Sigmoid colon (tissue), 7 donors: Measurements from ENCODE around the gene ERCC3. TPM values are rescaled to one million over a fixed set of nuclear protein-coding genes. Genes with fewer than 3 reads are reported as not detected.
"Not testable (repeated sequence)": the region's sequence is repeated elsewhere in the genome, so short reads cannot be mapped to it uniquely, and the experiment has no call there.

ENCODE experiments used
- DNase-seq: peaks from one replicate; pipeline ENCODE4 v3.0.0-alpha.2; 2019
- H3K27ac ChIP-seq, 4 donors: fragments of 200-600 bp; sonication (generic); one replicate each; pipeline ENCODE4 v1.5.1; 2016 to 2019; ENCODE audit warnings: mild to moderate bottlenecking in 1 of 4
- H3K27me3 ChIP-seq, 3 donors: fragments of 200-600 bp; sonication (generic); one replicate each; pipeline ENCODE4 v1.5.1; 2019; ENCODE audit warnings: mild to moderate bottlenecking in 1 of 3
- H3K36me3 ChIP-seq, 4 donors: fragments of 200-600 bp; sonication (generic); one replicate each; pipeline ENCODE4 v1.5.1; 2016 to 2019
- H3K4me1 ChIP-seq, 4 donors: fragments of 200-600 bp; sonication (generic); one replicate each; pipeline ENCODE4 v1.5.1; 2017 to 2019
- H3K4me3 ChIP-seq, 4 donors: fragments of 200-600 bp; sonication (generic); one replicate each; pipeline ENCODE4 v1.5.1; 2017 to 2019; ENCODE audit warnings: mild to moderate bottlenecking in 2 of 4, moderate library complexity in 1 of 4
- H3K9me3 ChIP-seq, 4 donors: fragments of 200-600 bp in 3 of 4; sonication (generic) in 3 of 4; one replicate each; pipeline versions ENCODE4 v1.5.1 to v1.6.1; 2013 to 2019
- EP300 ChIP-seq, 4 donors: sonication (generic); formaldehyde crosslinking; IDR thresholded peaks; one replicate each; pipeline ENCODE4 v1.6.1; 2017; ENCODE audit warnings: antibody characterized with exemption in 4 of 4
- POLR2A ChIP-seq, 2 donors: fragments of 450-650 bp; IDR thresholded peaks; one replicate each; pipeline ENCODE4 v1.6.1; 2016; ENCODE audit warnings: antibody characterized with exemption in 2 of 2, mild to moderate bottlenecking in 2 of 2, moderate library complexity in 2 of 2
- POLR2AphosphoS5 ChIP-seq, 4 donors: sonication (generic); formaldehyde crosslinking; IDR thresholded peaks; one replicate each; pipeline ENCODE4 v1.6.1; 2017; ENCODE audit warnings: antibody characterized with exemption in 4 of 4
- WGBS, 2 donors: extraction: QIAGEN DNeasy Blood & Tissue Kit; methylation state at CpG; one replicate each; pipeline ENCODE4 v1.1.7; 2013; 5-methylcytosine and 5-hydroxymethylcytosine counted together
- intact Hi-C: fragments of 100-400 bp; cut with DNase I; formaldehyde crosslinking; loops from one replicate; pipeline ENCODE4 v1.15.1; 2023
- polyA plus RNA-seq, 3 donors: library from polyadenylated mRNA; stranded (reverse); fragments of 200-250 nt; gene quantifications; one replicate each; pipeline ENCODE4 v1.2.3, GENCODE V29; 2013
- total RNA-seq, 4 donors: library from RNA; depleted of rRNA; stranded (reverse); fragments of >200 nt; gene quantifications; one replicate each; pipeline ENCODE4 v1.1.0, GENCODE V29; 2016
- TF ChIP-seq, protein P1 (sequence below), 4 experiments: fragments of 450-650 bp in 3 of 4; fragments of 200-600 bp in 1 of 4; IDR thresholded peaks; one replicate each; pipeline ENCODE4 v1.5.1; 2016 to 2019; ENCODE audit warnings: antibody characterized with exemption in 4 of 4, mild to moderate bottlenecking in 3 of 4, moderate library complexity in 2 of 4
- donor health status: healthy with polysubstance abuse.
- donor health status: Bipolar disorder and iron deficiency.
- donor health status: healthy.

The ERCC3 gene
- total and polyA plus RNA-seq, 7 donors = 15.6 to 44.8 (median 31.7) TPM

DNA sequence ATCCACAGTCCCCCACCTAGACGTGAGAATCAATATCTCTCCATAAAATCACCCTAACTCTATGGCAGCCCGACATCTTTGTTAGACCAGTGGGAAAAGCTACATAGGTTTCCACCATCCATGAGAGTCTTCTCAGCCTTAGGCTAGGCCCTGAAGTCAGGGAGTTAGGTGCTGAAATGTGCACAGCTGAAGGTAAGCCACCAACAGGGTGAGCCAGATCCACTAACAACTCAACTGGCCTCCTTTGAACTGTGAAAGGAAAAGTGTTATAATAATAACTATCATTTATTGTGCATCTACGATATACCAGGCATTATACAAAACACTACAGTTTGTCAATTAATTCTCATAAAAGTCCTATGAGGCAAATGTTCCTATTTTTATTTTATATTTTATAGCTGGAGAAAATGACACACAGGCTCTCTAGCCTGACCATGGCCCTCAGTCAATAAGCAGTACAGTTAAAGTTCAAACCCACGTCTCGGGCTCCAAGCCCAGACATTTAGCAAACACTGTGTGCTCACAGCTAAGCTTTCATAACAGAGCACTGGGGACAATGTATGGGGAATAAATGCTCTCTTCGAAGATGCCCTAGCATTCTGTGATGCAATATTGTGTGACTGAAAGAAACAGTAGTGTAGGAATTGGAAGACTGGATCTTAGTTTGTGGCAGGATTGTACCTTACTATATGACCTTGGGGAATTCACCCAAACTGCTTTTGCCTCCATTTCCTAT lies 62.6 kb downstream of the ERCC3 start:
- no peak for DNase-seq
- Histone ChIP-seq H3K4me1 (peaks cover 0 to 12% (median 8%) of the 10 kb centered on the region in 4 donors), H3K4me3 (no peak overlapping the region), H3K27ac (no peak overlapping the region), H3K9me3 (peaks cover 0 to 5% (median 0%) of the 10 kb centered on the region in 4 donors), H3K27me3 (no peaks in the 10 kb centered on the region), H3K36me3 (no peaks in the 10 kb centered on the region)
- 39 to 73% methylated on average over 6 of the region's 6 CpGs for WGBS, 2 donors
- intact Hi-C loops = no loop called here
- TF ChIP-seq EP300 (IDR thresholded peaks at IDR 0.05) = no peak
- peak in 2 of 4 donors; percentile 27 to 32 for TF ChIP-seq POLR2AphosphoS5 (IDR thresholded peaks at IDR 0.05)

- Histone ChIP-seq H3K27ac (no peak overlapping the region), H3K9me3 (peaks cover 0 to 5% (median 0%) of the 10 kb centered on the region in 4 donors), H3K4me1 (peaks cover 0 to 17% (median 12%) of the 10 kb centered on the region in 4 donors), H3K27me3 (no peaks in the 10 kb centered on the region), H3K4me3 (no peak overlapping the region), H3K36me3 (no peaks in the 10 kb centered on the region)
- TF ChIP-seq EP300 (IDR thresholded peaks at IDR 0.05) (no peak), POLR2A (IDR thresholded peaks at IDR 0.05) (no peak), POLR2AphosphoS5 (IDR thresholded peaks at IDR 0.05) (no peak)
- TF ChIP-seq, protein P1, sequence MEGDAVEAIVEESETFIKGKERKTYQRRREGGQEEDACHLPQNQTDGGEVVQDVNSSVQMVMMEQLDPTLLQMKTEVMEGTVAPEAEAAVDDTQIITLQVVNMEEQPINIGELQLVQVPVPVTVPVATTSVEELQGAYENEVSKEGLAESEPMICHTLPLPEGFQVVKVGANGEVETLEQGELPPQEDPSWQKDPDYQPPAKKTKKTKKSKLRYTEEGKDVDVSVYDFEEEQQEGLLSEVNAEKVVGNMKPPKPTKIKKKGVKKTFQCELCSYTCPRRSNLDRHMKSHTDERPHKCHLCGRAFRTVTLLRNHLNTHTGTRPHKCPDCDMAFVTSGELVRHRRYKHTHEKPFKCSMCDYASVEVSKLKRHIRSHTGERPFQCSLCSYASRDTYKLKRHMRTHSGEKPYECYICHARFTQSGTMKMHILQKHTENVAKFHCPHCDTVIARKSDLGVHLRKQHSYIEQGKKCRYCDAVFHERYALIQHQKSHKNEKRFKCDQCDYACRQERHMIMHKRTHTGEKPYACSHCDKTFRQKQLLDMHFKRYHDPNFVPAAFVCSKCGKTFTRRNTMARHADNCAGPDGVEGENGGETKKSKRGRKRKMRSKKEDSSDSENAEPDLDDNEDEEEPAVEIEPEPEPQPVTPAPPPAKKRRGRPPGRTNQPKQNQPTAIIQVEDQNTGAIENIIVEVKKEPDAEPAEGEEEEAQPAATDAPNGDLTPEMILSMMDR (IDR thresholded peaks at IDR 0.05) = no peak
- no peak for DNase-seq
- WGBS, 2 donors = 96 to 97% methylated on average over 4 of the region's 4 CpGs
- intact Hi-C loops = no loop called here
Observed at GRCh38 chr2:127229555-127229954, 64.4 kb downstream of the ERCC3 start.

DNA sequence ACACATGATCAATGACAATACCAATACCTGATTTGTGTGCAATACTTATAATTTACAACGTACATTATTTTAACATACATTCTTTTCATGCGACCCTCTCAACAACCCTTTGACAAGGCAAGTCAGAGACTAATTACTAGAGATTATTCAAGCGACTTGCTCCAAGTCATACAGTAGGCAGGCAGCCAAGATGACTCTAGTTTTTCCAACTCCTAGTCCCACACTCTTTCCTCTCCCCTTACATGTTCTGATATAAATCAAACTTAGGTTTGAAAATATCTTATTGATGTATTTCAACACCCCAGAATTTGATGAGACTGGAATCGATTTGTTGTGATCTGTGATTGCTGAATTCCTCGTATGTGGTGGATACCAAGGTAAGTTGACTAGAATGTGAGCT lies 65.8 kb downstream of the ERCC3 start:
- intact Hi-C loops = no loop called here
- no peak overlapping the region for H3K4me3 ChIP-seq
- 74 to 80% methylated on average over 5 of the region's 5 CpGs for WGBS, 2 donors

GRCh38 chr2:127227264-127227660 lies 66.7 kb downstream of the ERCC3 start:
- H3K27ac ChIP-seq, intact Hi-C loops, H3K4me3 ChIP-seq, H3K9me3 ChIP-seq, DNase-seq, H3K36me3 ChIP-seq, H3K27me3 ChIP-seq: not testable (repeated sequence)
- 82 to 93% methylated on average over 5 of the region's 5 CpGs for WGBS, 2 donors
- peaks cover 0 to 17% (median 12%) of the 10 kb centered on the region in 4 donors for H3K4me1 ChIP-seq

More for the DNA sequence above, 65.8 kb downstream of the ERCC3 start:
- H3K36me3 ChIP-seq = no peaks in the 10 kb centered on the region
- H3K4me1 ChIP-seq = peaks cover 0 to 17% (median 12%) of the 10 kb centered on the region in 4 donors
- TF ChIP-seq POLR2A (IDR thresholded peaks at IDR 0.05) (no peak), EP300 (IDR thresholded peaks at IDR 0.05) (no peak), POLR2AphosphoS5 (IDR thresholded peaks at IDR 0.05) (no peak)
- TF ChIP-seq, protein P1 (IDR thresholded peaks at IDR 0.05) = no peak
- no peaks in the 10 kb centered on the region for H3K27me3 ChIP-seq
- H3K27ac ChIP-seq = no peak overlapping the region
- H3K9me3 ChIP-seq = peaks cover 0 to 5% (median 0%) of the 10 kb centered on the region in 4 donors
- no peak for DNase-seq

- no peak overlapping the region for H3K27ac ChIP-seq
- H3K36me3 ChIP-seq = no peaks in the 10 kb centered on the region
- TF ChIP-seq, protein P1 (IDR thresholded peaks at IDR 0.05) = no peak
- TF ChIP-seq POLR2AphosphoS5 (IDR thresholded peaks at IDR 0.05) = peak in 1 of 4 donors; percentile 21
- TF ChIP-seq POLR2A (IDR thresholded peaks at IDR 0.05) = no peak
- TF ChIP-seq EP300 (IDR thresholded peaks at IDR 0.05) = no peak
- intact Hi-C loops = no loop called here
- no peak for DNase-seq
- H3K27me3 ChIP-seq = peaks cover 0 to 11% (median 0%) of the 10 kb centered on the region in 3 donors
- H3K4me3 ChIP-seq = peak overlapping the region in 1 of 4 donors; percentile 2
- peaks cover 0 to 5% (median 0%) of the 10 kb centered on the region in 4 donors for H3K9me3 ChIP-seq
- WGBS, 2 donors = 7 to 37% methylated on average over 10 of the region's 10 CpGs
- peaks cover 0 to 17% (median 11%) of the 10 kb centered on the region in 4 donors for H3K4me1 ChIP-seq
Observed at GRCh38 chr2:127226520-127227263, 67.3 kb downstream of the ERCC3 start.
